Psoas muscle (tissue), 8 donors: Measurements from ENCODE around the gene SIK3. TPM values are rescaled to one million over a fixed set of nuclear protein-coding genes. Genes with fewer than 3 reads are reported as not detected.
"Not testable (repeated sequence)": the region's sequence is repeated elsewhere in the genome, so short reads cannot be mapped to it uniquely, and the experiment has no call there.

Source experiments
- ATAC-seq, 4 donors: fragments of 200-7000 bp; cut with Tn5 transposase; one replicate each; pipeline ENCODE4 v1.9.1; 2020; ENCODE audit warnings: moderate library complexity in 3 of 4, mild to moderate bottlenecking in 2 of 4
- DNase-seq, 2 donors: peaks; one replicate each; pipeline ENCODE4 v3.0.0-alpha.2; 2020
- H3K27ac ChIP-seq: fragments of 200-600 bp; one replicate; pipeline ENCODE4 v1.8.0; 2022
- H3K27me3 ChIP-seq, 3 donors: fragments of 200-600 bp in 1 of 3; one replicate each; pipeline versions ENCODE4 v1.6.1 to v1.8.0; 2013 to 2022; ENCODE audit warnings: low read length in 2 of 3, mild to moderate bottlenecking in 2 of 3, moderate library complexity in 1 of 3; ENCODE audit not compliant: insufficient read depth in 3 of 3
- H3K36me3 ChIP-seq, 2 donors: fragments of 200-600 bp in 1 of 2; one replicate each; pipeline versions ENCODE4 v1.6.1 to v1.8.0; 2013 to 2022; ENCODE audit warnings: low read depth in 1 of 2, mild to moderate bottlenecking in 1 of 2, moderate library complexity in 1 of 2; ENCODE audit not compliant: insufficient read depth in 1 of 2
- H3K4me1 ChIP-seq: fragments of 200-600 bp; one replicate; pipeline ENCODE4 v1.8.0; 2022
- H3K4me3 ChIP-seq: fragments of 200-600 bp; one replicate; pipeline ENCODE4 v1.8.0; 2022; ENCODE audit warnings: mild to moderate bottlenecking
- H3K9me3 ChIP-seq: fragments of 200-600 bp; one replicate; pipeline ENCODE4 v1.8.0; 2022
- WGBS, 3 donors: extraction: QIAGEN DNeasy Blood & Tissue Kit; methylation state at CpG; one replicate each; pipeline versions ENCODE4 v1.1.6 to v1.1.7; 2013; 5-methylcytosine and 5-hydroxymethylcytosine counted together
- intact Hi-C, 2 donors: fragments of 100-400 bp; cut with DNase I; formaldehyde crosslinking; loops; one replicate each; pipeline versions ENCODE4 v1.11.0 to v1.14.2; 2022
- polyA plus RNA-seq, 3 donors: library from polyadenylated mRNA; stranded (reverse); fragments of 200-250 nt; gene quantifications; one replicate each; pipeline ENCODE4 v1.2.3, GENCODE V29; 2013
- total RNA-seq, 4 donors: library from RNA; stranded (reverse); fragmentation: NEBNext Ultra II Directional in 2 of 4; extraction: Animal tissue kit (Norgen Biotek cat#: 25700) in 2 of 4; gene quantifications; one replicate each; pipeline versions ENCODE4 v1.2.1 to v1.2.4, GENCODE V29; 2021 to 2023
- TF ChIP-seq, protein P1 (sequence below): fragments of 200-600 bp; IDR thresholded peaks from one replicate; pipeline ENCODE4 v1.8.0; 2022; ENCODE audit warnings: antibody characterized with exemption
- donor health status: healthy with polysubstance abuse.
- donor health status: DM: no; HTN: no; CAD: no; lungs with moderate emphysema.
- donor health status: Bipolar disorder and iron deficiency.
- donor health status: healthy.
- donor health status: DM: yes; HTN: yes; CAD: no.
- donor health status: DM: no; HTN: no; CAD: no.
- donor health status: DM: no; HTN: no; CAD: no.
- donor health status: DM: yes; HTN: yes; CAD: no.

The SIK3 gene
- total and polyA plus RNA-seq, 7 donors = 16.3 to 47.4 (median 39.8) TPM

DNA sequence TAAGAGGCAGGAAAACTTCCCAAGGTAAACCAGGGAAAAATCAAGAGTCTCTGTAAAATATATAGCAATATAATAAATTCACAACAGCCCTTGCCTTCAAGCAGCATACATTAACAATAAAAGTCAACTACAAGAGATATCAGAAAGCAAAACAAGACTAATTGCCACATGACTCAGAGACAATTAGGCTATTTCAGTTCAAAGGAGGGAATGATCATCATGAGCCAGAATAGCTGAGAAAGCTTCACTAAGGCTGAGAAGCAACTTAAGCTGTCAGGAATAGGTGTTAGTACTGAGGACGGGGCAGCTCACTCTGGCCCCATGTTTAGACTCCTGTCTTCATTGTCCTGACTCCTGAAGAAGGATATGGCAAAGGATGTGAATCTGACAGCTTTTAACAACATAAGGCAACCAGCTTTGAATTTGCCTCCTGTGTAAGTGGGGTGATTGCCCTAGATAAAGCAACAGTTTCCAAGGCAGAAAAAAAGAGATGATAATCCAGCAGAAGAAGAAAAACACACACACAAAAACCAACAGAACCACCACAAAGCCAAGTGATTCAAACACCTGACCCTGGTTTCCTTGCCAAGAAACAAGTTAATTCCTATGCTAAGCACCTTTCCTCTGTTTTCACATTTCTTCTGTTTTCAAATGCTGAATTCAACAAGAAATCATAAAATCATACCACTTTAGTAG, 60.8 kb downstream of the SIK3 start:
- TF ChIP-seq, protein P1, sequence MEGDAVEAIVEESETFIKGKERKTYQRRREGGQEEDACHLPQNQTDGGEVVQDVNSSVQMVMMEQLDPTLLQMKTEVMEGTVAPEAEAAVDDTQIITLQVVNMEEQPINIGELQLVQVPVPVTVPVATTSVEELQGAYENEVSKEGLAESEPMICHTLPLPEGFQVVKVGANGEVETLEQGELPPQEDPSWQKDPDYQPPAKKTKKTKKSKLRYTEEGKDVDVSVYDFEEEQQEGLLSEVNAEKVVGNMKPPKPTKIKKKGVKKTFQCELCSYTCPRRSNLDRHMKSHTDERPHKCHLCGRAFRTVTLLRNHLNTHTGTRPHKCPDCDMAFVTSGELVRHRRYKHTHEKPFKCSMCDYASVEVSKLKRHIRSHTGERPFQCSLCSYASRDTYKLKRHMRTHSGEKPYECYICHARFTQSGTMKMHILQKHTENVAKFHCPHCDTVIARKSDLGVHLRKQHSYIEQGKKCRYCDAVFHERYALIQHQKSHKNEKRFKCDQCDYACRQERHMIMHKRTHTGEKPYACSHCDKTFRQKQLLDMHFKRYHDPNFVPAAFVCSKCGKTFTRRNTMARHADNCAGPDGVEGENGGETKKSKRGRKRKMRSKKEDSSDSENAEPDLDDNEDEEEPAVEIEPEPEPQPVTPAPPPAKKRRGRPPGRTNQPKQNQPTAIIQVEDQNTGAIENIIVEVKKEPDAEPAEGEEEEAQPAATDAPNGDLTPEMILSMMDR = no peak
- Histone ChIP-seq H3K36me3 (no peaks in the 10 kb centered on the region), H3K9me3 (no peaks in the 10 kb centered on the region), H3K27ac (no peak overlapping the region), H3K4me1 (peaks cover 43% of the 10 kb centered on the region), H3K27me3 (no peaks in the 10 kb centered on the region), H3K4me3 (no peak overlapping the region)
- ATAC-seq = peak; percentile 40 to 77 (median 63)
- WGBS, 3 donors = 36 to 71% (median 53%) methylated on average over 1 of the region's 1 CpG
- no peak for DNase-seq
- intact Hi-C loops = no loop called here

DNA sequence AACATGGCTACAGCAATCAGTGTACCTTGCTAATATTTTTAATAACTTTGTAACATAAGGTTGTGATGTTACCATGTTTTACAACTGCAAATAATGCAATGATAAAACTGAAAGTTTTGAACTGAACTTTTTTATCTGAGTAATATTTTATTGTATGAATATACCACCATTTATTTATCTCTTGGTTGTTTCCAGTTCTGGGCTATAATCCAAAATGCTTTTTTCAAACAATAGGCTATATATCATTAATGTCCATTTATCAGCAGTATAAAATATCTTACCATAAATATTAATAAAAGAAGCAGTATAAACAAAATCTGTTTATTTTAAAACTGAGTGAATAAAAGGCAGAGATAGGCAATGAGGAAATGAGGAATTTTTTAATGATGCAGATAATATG, 63.3 kb downstream of the SIK3 start:
- DNase-seq (no peak), ATAC-seq (no peak)
- Histone ChIP-seq H3K4me1 (peaks cover 20% of the 10 kb centered on the region), H3K9me3 (no peaks in the 10 kb centered on the region), H3K27ac (no peak overlapping the region), H3K4me3 (no peak overlapping the region), H3K27me3 (no peaks in the 10 kb centered on the region), H3K36me3 (no peaks in the 10 kb centered on the region)
- TF ChIP-seq, protein P1 = no peak
- intact Hi-C loops = no loop called here

DNA sequence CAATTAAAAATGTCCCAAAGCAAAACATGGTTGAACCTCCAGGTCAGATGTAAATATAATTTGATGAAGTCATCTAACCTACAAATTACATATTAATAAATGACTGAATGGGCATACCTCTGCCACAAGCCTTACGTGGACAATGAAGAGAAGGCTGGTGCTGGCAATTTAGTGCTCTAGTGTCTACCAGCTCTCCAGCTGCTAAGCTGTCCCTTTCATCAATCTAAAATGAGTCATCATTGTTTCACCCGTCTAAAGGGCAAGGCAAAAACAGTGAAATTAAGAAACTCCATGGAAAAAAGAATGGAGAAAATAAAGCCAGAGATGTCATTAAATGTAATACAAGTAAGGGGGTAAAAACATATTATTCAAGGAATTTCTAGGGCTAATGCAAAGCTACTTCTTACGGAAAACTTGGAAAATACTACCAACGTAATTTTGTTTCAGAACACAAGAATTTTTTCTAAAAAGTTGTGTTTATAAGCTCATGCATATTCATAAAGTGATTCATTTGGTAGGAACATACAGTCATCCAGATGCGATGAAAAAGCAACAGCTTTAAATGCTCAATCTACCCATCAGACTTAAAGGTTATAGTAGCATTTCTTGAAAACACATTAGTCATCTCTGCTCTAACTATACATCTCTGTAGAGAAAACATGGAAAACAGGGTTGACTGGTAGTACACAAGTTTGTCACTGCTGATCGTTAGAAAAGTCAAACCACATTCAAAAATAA, 71.5 kb downstream of the SIK3 start:
- ATAC-seq = peak in 3 of 4 donors; percentile 76 to 83 (median 76)
- Histone ChIP-seq H3K9me3 (no peaks in the 10 kb centered on the region), H3K27ac (no peak overlapping the region), H3K27me3 (no peaks in the 10 kb centered on the region), H3K4me3 (no peak overlapping the region), H3K4me1 (peaks cover 14% of the 10 kb centered on the region), H3K36me3 (no peaks in the 10 kb centered on the region)
- DNase-seq = no peak
- intact Hi-C loops = no loop called here
- TF ChIP-seq, protein P1 = no peak
- 77 to 84% (median 80%) methylated on average over 6 of the region's 6 CpGs for WGBS, 3 donors

DNA sequence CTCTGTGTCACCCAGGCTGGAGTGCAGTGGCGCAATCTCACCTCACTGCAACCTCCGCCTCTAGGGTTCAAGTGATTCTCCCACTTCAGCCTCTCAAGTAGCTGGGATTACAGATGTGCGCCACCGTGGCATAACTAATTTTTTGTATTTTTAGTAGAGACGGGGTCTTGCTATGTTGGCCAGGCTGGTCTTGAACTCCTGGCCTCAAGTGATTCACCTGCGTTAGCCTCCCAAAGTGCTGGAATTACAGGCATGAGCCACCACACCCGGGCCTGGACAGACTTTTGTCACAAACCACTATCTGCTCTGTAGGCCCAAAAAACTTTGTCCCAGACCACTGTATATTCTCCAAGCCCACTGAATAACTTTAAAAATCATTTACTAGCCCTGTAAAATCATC, 74.5 kb downstream of the SIK3 start:
- H3K4me3 ChIP-seq, DNase-seq, H3K27me3 ChIP-seq, ATAC-seq, intact Hi-C loops, H3K27ac ChIP-seq, H3K36me3 ChIP-seq, H3K9me3 ChIP-seq: not testable (repeated sequence)
- H3K4me1 ChIP-seq = peaks cover 14% of the 10 kb centered on the region
- 95 to 96% (median 96%) methylated on average over 7 of the region's 7 CpGs for WGBS, 3 donors

DNA sequence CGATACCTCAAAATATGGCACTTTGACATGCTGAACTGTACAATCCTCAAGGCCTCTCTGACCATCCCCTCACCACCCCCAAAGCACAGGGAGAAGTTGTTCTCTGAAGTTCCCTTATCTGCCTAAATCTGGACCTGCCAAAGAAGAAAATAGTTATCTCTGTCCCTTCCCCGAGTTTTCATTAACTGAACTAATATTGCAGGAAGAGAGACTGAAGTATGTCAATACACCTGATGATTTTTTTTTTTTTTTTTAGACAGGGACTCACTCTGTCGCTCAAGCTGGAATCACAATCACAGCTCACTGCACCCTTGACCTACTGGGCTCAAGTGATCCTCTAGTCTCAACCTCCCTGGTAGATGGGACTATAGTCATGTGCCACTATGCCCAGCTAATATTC, 75.0 kb downstream of the SIK3 start:
- DNase-seq (no peak), ATAC-seq (no peak)
- no peaks in the 10 kb centered on the region for H3K27me3 ChIP-seq
- no peak overlapping the region for H3K27ac ChIP-seq
- WGBS, 3 donors = 79 to 94% (median 85%) methylated on average over 3 of the region's 3 CpGs
- intact Hi-C loops = no loop called here
- no peak overlapping the region for H3K4me3 ChIP-seq
- no peaks in the 10 kb centered on the region for H3K36me3 ChIP-seq
- H3K4me1 ChIP-seq = peaks cover 17% of the 10 kb centered on the region
- H3K9me3 ChIP-seq = no peaks in the 10 kb centered on the region
- TF ChIP-seq, protein P1 = no peak
